Eye (tissue), 1 donor: ENCODE data around the gene OPN1SW.

Experiments used
- DNase-seq: peaks from one replicate; pipeline ENCODE4 v3.0.0-alpha.2; 2015

Gene OPN1SW

GRCh38 chr7:128729494-128729893 lies 46.1 kb downstream of the OPN1SW start:
- no peak for DNase-seq

- peak; percentile 10 for DNase-seq
These were observed 47.0 kb downstream of the OPN1SW start for GRCh38 chr7:128728598-128728997.

- DNase-seq: no peak
These were observed 48.4 kb downstream of the OPN1SW start for GRCh38 chr7:128727239-128727638.

GRCh38 chr7:128726737-128727072 lies 48.9 kb downstream of the OPN1SW start:
- no peak for DNase-seq

GRCh38 chr7:128726059-128726736 lies 49.4 kb downstream of the OPN1SW start:
- DNase-seq: peak; percentile 28

- no peak for DNase-seq
These were observed 50.1 kb downstream of the OPN1SW start for GRCh38 chr7:128725531-128725930.

- DNase-seq: no peak
These were observed 50.9 kb downstream of the OPN1SW start for GRCh38 chr7:128724743-128725142.
